Endothelial cell of umbilical vein (primary cell): Measurements from ENCODE around the gene LRP5. TPM values are rescaled to one million over a fixed set of nuclear protein-coding genes. Genes with fewer than 3 reads are reported as not detected.

ENCODE experiments used
- BruUV-seq: library from RNA; stranded (reverse); fragments of 400-500 nt; replicated peaks from 2 replicates; lab custom pipeline; 2021; lab: Mats Ljungman, UMichigan
- CTCF ChIA-PET: fragments of 300-600, 350-600 bp; sonication (Branson Sonifier 250); formaldehyde crosslinking; loops from one replicate; lab custom pipeline; 2021; ENCODE audit warnings: antibody characterized with exemption, inconsistent platforms; lab: Charles Lee
- POLR2A ChIA-PET: fragments of 300-600, 350-600 bp; sonication (Branson Sonifier 250); formaldehyde crosslinking; loops from one replicate; lab custom pipeline; 2021; ENCODE audit warnings: antibody characterized with exemption, inconsistent platforms; lab: Charles Lee
- DNase-seq: peaks from one replicate; pipeline ENCODE4 v3.0.0-alpha.2; 2011; ENCODE audit warnings: low read depth, low spot score
- FAIRE-seq: peaks from 2 replicates; lab custom pipeline; 2011; peaks lifted over from hg19 to GRCh38; lab: Jason Lieb, UNC
- H2AFZ ChIP-seq: 2 replicates; pipeline ENCODE4 v1.6.0; 2012; ENCODE audit warnings: low read depth, low read length, control low read depth, inconsistent platforms
- H3K27ac ChIP-seq: 2 replicates; pipeline ENCODE4 v1.5.1; 2011; ENCODE audit warnings: low read depth, mild to moderate bottlenecking, control low read depth, low read length, moderate library complexity; ENCODE audit not compliant: insufficient read depth
- H3K27me3 ChIP-seq, 2 experiments: 2 replicates each; pipeline versions ENCODE4 v1.6.0 to v1.6.1; 2011; ENCODE audit warnings: low read length in 2 of 2, mixed read lengths in 1 of 2; ENCODE audit not compliant: control insufficient read depth in 2 of 2, insufficient read depth in 2 of 2
- H3K36me3 ChIP-seq, 2 experiments: 2 replicates in 1 of 2; 3 replicates in 1 of 2; pipeline ENCODE4 v1.5.1; 2011; ENCODE audit warnings: low read length in 2 of 2, mild to moderate bottlenecking in 1 of 2, moderate library complexity in 1 of 2; ENCODE audit not compliant: control insufficient read depth in 2 of 2, insufficient read depth in 2 of 2; ENCODE audit errors: extremely low read depth in 1 of 2
- H3K4me1 ChIP-seq: 3 replicates; pipeline ENCODE4 v1.5.1; 2011; ENCODE audit warnings: mild to moderate bottlenecking, low read length; ENCODE audit not compliant: control insufficient read depth, insufficient read depth; ENCODE audit errors: extremely low read depth
- H3K4me2 ChIP-seq: 2 replicates; pipeline ENCODE4 v1.6.1; 2011; ENCODE audit warnings: low read length, control low read depth, mixed read lengths; ENCODE audit not compliant: insufficient read depth
- H3K4me3 ChIP-seq, 3 experiments: fragments of 200-600 bp in 1 of 3; sonication (generic), shearing (Covaris generic) in 1 of 3; replicated peaks in 1 of 3; 2 replicates each; pipeline ENCODE4 v1.5.1; 2011 to 2016; ENCODE audit warnings: control low read depth in 3 of 3, low read length in 3 of 3, mild to moderate bottlenecking in 2 of 3, inconsistent platforms in 1 of 3, low read depth in 1 of 3, moderate library complexity in 1 of 3; ENCODE audit not compliant: insufficient read depth in 1 of 3
- H3K79me2 ChIP-seq: 2 replicates; pipeline ENCODE4 v1.6.0; 2012; ENCODE audit warnings: low read length, inconsistent platforms; ENCODE audit not compliant: control insufficient read depth, insufficient read depth
- H3K9ac ChIP-seq: replicated peaks from 2 replicates; pipeline ENCODE3; 2011; ENCODE audit warnings: low read length, control low read depth; ENCODE audit not compliant: insufficient read depth; ENCODE audit errors: extremely low read depth
- H3K9me1 ChIP-seq: replicated peaks from 3 replicates; pipeline ENCODE4 v1.6.0; 2011; ENCODE audit warnings: mild to moderate bottlenecking, low read length; ENCODE audit not compliant: control insufficient read depth, insufficient read depth; ENCODE audit errors: extremely low read depth
- H3K9me3 ChIP-seq: replicated peaks from 2 replicates; pipeline ENCODE4 v1.5.1; 2012; ENCODE audit warnings: low read length, inconsistent platforms; ENCODE audit not compliant: control insufficient read depth, insufficient read depth
- H4K20me1 ChIP-seq: replicated peaks from 2 replicates; pipeline ENCODE3; 2011; ENCODE audit warnings: mild to moderate bottlenecking, low read length; ENCODE audit not compliant: control insufficient read depth, insufficient read depth; ENCODE audit errors: extremely low read depth
- EZH2 ChIP-seq: IDR thresholded peaks from 2 replicates; pipeline ENCODE4 v1.6.1; 2012; ENCODE audit warnings: borderline replicate concordance, low read depth, mild to moderate bottlenecking, moderate library complexity, low read length, inconsistent platforms; ENCODE audit not compliant: severe bottlenecking
- FOS ChIP-seq: IDR thresholded peaks from 2 replicates; pipeline ENCODE4 v1.6.1; 2011; ENCODE audit warnings: mild to moderate bottlenecking, low read length, moderate library complexity, borderline replicate concordance; ENCODE audit not compliant: insufficient read depth
- GATA2 ChIP-seq: IDR thresholded peaks from 2 replicates; pipeline ENCODE4 v1.7.0; 2011; ENCODE audit warnings: low read depth, mild to moderate bottlenecking, moderate library complexity, mixed read lengths, low read length; ENCODE audit not compliant: insufficient read length, insufficient read depth
- JUN ChIP-seq: IDR thresholded peaks from 2 replicates; pipeline ENCODE4 v1.6.1; 2011; ENCODE audit warnings: borderline replicate concordance, low read depth; ENCODE audit not compliant: insufficient read length, insufficient read depth
- MYC ChIP-seq: IDR thresholded peaks from one replicate; pipeline ENCODE4 v1.6.1; 2011; ENCODE audit warnings: mild to moderate bottlenecking, low read depth, low read length
- POLR2A ChIP-seq: IDR thresholded peaks from 2 replicates; pipeline ENCODE4 v1.6.1; 2012; ENCODE audit warnings: low read depth, mild to moderate bottlenecking, control low read depth, low read length
- POLR2AphosphoS5 ChIP-seq: IDR thresholded peaks from 2 replicates; pipeline ENCODE4 v1.6.1; 2012; ENCODE audit warnings: low read depth, mild to moderate bottlenecking, control low read depth, low read length, moderate library complexity; ENCODE audit not compliant: insufficient read depth
- dilution Hi-C: fragments of 300-500 bp; cut with MboI; formaldehyde crosslinking; loops from one replicate; pipeline ENCODE4 v1.15.0; 2019; ENCODE audit warnings: low sequenced_read_pairs; ENCODE audit not compliant: extremely low pct_ligation_motif_present
- intact Hi-C: fragments of 100-400 bp; cut with micrococcal nuclease; formaldehyde crosslinking; loops from one replicate; pipeline ENCODE4 v1.10.0; 2022
- polyA plus RNA-seq, 4 experiments: library from polyadenylated mRNA; depleted of rRNA in 3 of 4; stranded (reverse) in 3 of 4; unstranded in 1 of 4; fragments of >200 nt; gene quantifications; 2 replicates each; pipeline versions ENCODE4 v1.2.1 to v1.2.3, GENCODE V29; 2011 to 2012; ENCODE audit warnings: missing spikeins in 1 of 4
- total RNA-seq: library from RNA; stranded (reverse); gene quantifications from 2 replicates; pipeline ENCODE4 v1.2.3, GENCODE V29; 2021
- TF ChIP-seq, protein P1 (sequence below), 2 donors: IDR thresholded peaks; 1 replicate in 1 of 2; 2 replicates in 1 of 2; pipeline ENCODE4 v1.5.1; 2011; ENCODE audit warnings: low read length in 2 of 2, mild to moderate bottlenecking in 2 of 2, moderate library complexity in 2 of 2, control low read depth in 1 of 2, inconsistent platforms in 1 of 2, low read depth in 1 of 2; ENCODE audit not compliant: insufficient read depth in 1 of 2; ENCODE audit errors: extremely low read depth in 1 of 2
- TF ChIP-seq, protein P2 (sequence below): IDR thresholded peaks from 2 replicates; pipeline ENCODE4 v1.6.1; 2011; ENCODE audit not compliant: insufficient read depth, insufficient read length

Gene LRP5
- total and polyA plus RNA-seq, 2 donors (not counting 3 experiments of a cell fraction or from before 2014, with no cell fraction given) = 35.1 to 51.8 TPM

DNA sequence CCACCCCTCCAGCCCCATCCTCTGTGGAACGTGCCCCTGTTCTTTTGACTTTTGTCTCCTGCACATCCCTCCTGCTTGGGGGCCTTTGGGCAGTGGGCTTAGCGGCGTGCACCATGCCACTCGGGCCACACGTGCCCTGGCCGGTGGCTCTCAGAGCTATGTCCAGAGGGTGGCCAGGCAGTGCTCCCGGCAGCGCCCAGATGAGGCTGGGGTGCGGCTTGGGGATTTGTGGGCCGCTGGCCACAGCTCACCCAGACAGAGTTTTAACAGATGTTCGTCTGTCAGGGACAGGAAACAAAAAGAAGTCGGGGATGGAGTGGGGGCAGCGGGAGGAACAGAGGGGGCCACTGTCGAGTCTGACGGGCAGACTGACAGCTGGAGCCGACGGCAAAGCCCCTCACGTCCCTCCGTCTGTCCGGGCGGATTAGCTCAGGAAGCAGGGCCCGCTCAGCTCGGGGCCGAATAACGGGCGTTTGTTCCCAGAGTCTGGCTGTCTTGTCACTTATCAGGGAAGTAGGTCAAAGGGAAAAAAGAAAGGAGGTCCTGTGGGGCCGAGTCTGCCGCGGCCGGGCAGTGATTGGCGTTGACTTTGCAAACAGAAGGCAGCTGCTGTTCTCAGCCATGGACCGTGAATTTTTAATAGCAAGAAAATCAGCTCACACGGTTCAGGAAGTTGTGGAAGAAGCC, 61.6 kb downstream of the LRP5 start:
- no peak overlapping the region for H3K27ac ChIP-seq
- H4K20me1 ChIP-seq = no peaks in the 10 kb centered on the region
- no peak overlapping the region for H3K4me3 ChIP-seq
- H2AFZ ChIP-seq = no peak overlapping the region
- no TSS peak for BruUV-seq
- peaks cover 25% of the 10 kb centered on the region for H3K4me1 ChIP-seq
- peaks cover 0 to 7% of the 10 kb centered on the region in 2 experiments for H3K36me3 ChIP-seq
- H3K27me3 ChIP-seq = no peaks in the 10 kb centered on the region
- DNase-seq (peak; percentile 50), FAIRE-seq (peak; percentile 78)
- H3K4me2 ChIP-seq = no peak overlapping the region
- ChIA-PET CTCF (interaction anchor here (1.1 to 1.6 kb wide), 4 partner anchors 10 to 116 kb away, joined by 3 to 9 read pairs (median 4); no protein-coding TSS in a partner anchor), POLR2A (no interaction called here)
- no peaks in the 10 kb centered on the region for H3K9me1 ChIP-seq
- no peak for TF ChIP-seq GATA2
- TF ChIP-seq POLR2A = no peak
- no peak for TF ChIP-seq MYC
- TF ChIP-seq, protein P1, sequence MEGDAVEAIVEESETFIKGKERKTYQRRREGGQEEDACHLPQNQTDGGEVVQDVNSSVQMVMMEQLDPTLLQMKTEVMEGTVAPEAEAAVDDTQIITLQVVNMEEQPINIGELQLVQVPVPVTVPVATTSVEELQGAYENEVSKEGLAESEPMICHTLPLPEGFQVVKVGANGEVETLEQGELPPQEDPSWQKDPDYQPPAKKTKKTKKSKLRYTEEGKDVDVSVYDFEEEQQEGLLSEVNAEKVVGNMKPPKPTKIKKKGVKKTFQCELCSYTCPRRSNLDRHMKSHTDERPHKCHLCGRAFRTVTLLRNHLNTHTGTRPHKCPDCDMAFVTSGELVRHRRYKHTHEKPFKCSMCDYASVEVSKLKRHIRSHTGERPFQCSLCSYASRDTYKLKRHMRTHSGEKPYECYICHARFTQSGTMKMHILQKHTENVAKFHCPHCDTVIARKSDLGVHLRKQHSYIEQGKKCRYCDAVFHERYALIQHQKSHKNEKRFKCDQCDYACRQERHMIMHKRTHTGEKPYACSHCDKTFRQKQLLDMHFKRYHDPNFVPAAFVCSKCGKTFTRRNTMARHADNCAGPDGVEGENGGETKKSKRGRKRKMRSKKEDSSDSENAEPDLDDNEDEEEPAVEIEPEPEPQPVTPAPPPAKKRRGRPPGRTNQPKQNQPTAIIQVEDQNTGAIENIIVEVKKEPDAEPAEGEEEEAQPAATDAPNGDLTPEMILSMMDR (IDR thresholded peaks at IDR 0.05; ENCODE audit: extremely low read depth in 1 of 2, insufficient read depth in 1 of 2, low read depth in 1 of 2, low read length in 2 of 2) = no peak
- TF ChIP-seq JUN = no peak
- no peak for TF ChIP-seq FOS
- no peak for TF ChIP-seq POLR2AphosphoS5
- TF ChIP-seq, protein P2, sequence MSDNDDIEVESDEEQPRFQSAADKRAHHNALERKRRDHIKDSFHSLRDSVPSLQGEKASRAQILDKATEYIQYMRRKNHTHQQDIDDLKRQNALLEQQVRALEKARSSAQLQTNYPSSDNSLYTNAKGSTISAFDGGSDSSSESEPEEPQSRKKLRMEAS = no peak
- TF ChIP-seq EZH2 = no peak
- H3K9me3 ChIP-seq = no peaks in the 10 kb centered on the region
- intact Hi-C loops (no loop called here), dilution Hi-C loops (no loop called here)
- no peaks in the 10 kb centered on the region for H3K79me2 ChIP-seq
- no peak overlapping the region for H3K9ac ChIP-seq
